Peyer's patch (tissue), 4 donors: ENCODE data around the gene NLGN2.

Experiments used
- CTCF ChIP-seq, 6 experiments: fragments of 450-650 bp in 4 of 6; fragments of 200-600 bp in 2 of 6; sonication (generic) in 1 of 6; IDR thresholded peaks; one replicate each; pipeline ENCODE4 v1.5.1; 2017 to 2019; ENCODE audit warnings: antibody characterized with exemption in 6 of 6, mild to moderate bottlenecking in 3 of 6, moderate library complexity in 1 of 6
- POLR2A ChIP-seq, 2 donors: fragments of 450-650 bp; IDR thresholded peaks; one replicate each; pipeline ENCODE4 v1.5.1; 2017; ENCODE audit warnings: antibody characterized with exemption in 2 of 2, mild to moderate bottlenecking in 2 of 2, moderate library complexity in 2 of 2

GRCh38 chr17:7403727-7403976 is 4.0 kb upstream of the NLGN2 start:
- TF ChIP-seq CTCF (IDR thresholded peaks at IDR 0.05) (peak in 1 of 6 experiments; percentile 15), POLR2A (IDR thresholded peaks at IDR 0.05) (no peak)
